Neutrophil (primary cell): Measurements from ENCODE around the gene NHERF1.

Source experiments
- H3K27ac ChIP-seq: fragments of 200-600 bp; sonication (generic); 2 replicates; pipeline ENCODE4 v1.5.1; 2016; ENCODE audit warnings: mild to moderate bottlenecking, moderate library complexity
- H3K27me3 ChIP-seq: fragments of 200-600 bp; sonication (generic); 2 replicates; pipeline ENCODE4 v1.6.0; 2016; ENCODE audit warnings: mild to moderate bottlenecking
- H3K36me3 ChIP-seq: fragments of 200-600 bp; sonication (generic); 2 replicates; pipeline ENCODE4 v1.5.1; 2017
- H3K4me1 ChIP-seq, 2 experiments: fragments of 200-600 bp in 1 of 2; sonication (generic) in 1 of 2; 1 replicate in 1 of 2; 2 replicates in 1 of 2; pipeline versions ENCODE4 v1.5.1 to v1.6.1; 2013 to 2016; ENCODE audit warnings: low read depth in 1 of 2, low read length in 1 of 2, mild to moderate bottlenecking in 1 of 2, moderate library complexity in 1 of 2; ENCODE audit not compliant: control insufficient read depth in 1 of 2, insufficient read depth in 1 of 2
- H3K4me3 ChIP-seq, 2 experiments: fragments of 200-600 bp in 1 of 2; sonication (generic) in 1 of 2; 1 replicate in 1 of 2; 2 replicates in 1 of 2; pipeline ENCODE4 v1.5.1; 2013 to 2016; ENCODE audit warnings: low read depth in 1 of 2, low read length in 1 of 2, mild to moderate bottlenecking in 1 of 2, moderate library complexity in 1 of 2
- H3K9me3 ChIP-seq: fragments of 200-600 bp; sonication (generic); 2 replicates; pipeline ENCODE4 v1.5.1; 2016
- TF ChIP-seq, protein P1 (sequence below): fragments of 200-600 bp; sonication (generic); IDR thresholded peaks from 2 replicates; pipeline ENCODE4 v1.5.1; 2016; ENCODE audit warnings: antibody characterized with exemption

The NHERF1 gene

DNA sequence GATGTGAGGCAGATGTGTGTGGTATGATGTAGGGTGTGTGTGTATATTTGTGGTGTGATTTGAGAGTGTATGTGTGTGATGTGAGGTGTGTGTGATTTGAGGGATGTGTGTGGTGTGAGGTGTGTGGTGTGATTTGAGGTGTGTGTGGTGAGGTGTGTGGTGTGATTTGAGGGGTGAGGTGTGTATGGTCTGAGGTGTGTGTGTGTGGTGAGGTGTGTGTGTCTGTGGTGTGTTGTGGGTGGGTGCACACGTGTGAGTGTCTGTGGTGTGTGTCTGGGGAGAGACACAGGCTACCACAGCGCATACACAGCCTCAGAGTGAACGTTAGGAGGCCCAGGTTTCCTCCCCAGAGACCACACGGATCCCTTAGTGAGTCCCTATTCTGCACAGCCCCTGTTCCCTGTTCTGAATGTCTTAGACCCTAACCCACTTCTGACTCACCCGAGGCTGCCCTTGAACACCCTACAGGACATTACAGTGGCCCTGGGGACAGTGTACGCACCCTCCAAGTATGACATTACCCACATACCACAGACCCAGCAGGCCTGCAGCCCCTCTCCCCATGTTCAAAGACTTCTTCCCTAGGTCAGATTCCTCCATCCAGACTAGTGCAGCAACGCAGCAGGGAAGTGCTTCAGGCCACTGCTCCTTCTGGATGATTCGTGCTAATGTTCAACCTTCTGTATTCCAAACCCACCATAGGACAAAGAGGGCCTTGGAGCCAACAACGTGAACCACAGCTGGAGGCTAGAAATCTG is 14.9 kb upstream of the NHERF1 start:
- Histone ChIP-seq H3K9me3 (no peaks in the 10 kb centered on the region), H3K4me3 (no peak overlapping the region), H3K27me3 (peaks cover 14% of the 10 kb centered on the region), H3K27ac (no peak overlapping the region), H3K4me1 (peaks cover 23 to 36% of the 10 kb centered on the region in 2 experiments), H3K36me3 (no peaks in the 10 kb centered on the region)
- TF ChIP-seq, protein P1, sequence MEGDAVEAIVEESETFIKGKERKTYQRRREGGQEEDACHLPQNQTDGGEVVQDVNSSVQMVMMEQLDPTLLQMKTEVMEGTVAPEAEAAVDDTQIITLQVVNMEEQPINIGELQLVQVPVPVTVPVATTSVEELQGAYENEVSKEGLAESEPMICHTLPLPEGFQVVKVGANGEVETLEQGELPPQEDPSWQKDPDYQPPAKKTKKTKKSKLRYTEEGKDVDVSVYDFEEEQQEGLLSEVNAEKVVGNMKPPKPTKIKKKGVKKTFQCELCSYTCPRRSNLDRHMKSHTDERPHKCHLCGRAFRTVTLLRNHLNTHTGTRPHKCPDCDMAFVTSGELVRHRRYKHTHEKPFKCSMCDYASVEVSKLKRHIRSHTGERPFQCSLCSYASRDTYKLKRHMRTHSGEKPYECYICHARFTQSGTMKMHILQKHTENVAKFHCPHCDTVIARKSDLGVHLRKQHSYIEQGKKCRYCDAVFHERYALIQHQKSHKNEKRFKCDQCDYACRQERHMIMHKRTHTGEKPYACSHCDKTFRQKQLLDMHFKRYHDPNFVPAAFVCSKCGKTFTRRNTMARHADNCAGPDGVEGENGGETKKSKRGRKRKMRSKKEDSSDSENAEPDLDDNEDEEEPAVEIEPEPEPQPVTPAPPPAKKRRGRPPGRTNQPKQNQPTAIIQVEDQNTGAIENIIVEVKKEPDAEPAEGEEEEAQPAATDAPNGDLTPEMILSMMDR = no peak

DNA sequence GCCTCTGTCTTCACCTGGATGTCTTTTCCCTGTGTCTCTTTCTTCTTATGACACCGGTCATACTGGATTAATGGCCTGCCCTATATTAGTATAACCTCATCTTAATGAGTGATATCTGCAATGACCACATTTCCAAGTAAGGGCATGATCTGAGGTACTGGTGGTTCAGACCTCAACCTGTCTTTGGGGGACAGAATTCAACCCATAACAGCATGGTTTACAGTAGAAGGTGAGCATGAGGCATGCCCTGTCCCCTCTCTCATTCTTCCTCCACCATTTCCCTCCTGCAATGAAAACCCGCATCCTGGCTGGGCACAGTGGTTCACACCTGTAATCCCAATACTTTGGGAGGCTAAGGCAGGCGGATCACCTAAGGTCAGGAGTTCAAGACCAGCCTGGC is 14.2 kb upstream of the NHERF1 start:
- Histone ChIP-seq H3K9me3 (no peaks in the 10 kb centered on the region), H3K27me3 (peaks cover 14% of the 10 kb centered on the region), H3K4me3 (no peak overlapping the region), H3K36me3 (no peaks in the 10 kb centered on the region), H3K27ac (no peak overlapping the region), H3K4me1 (peaks cover 30 to 43% of the 10 kb centered on the region in 2 experiments)
- TF ChIP-seq, protein P1 = no peak

DNA sequence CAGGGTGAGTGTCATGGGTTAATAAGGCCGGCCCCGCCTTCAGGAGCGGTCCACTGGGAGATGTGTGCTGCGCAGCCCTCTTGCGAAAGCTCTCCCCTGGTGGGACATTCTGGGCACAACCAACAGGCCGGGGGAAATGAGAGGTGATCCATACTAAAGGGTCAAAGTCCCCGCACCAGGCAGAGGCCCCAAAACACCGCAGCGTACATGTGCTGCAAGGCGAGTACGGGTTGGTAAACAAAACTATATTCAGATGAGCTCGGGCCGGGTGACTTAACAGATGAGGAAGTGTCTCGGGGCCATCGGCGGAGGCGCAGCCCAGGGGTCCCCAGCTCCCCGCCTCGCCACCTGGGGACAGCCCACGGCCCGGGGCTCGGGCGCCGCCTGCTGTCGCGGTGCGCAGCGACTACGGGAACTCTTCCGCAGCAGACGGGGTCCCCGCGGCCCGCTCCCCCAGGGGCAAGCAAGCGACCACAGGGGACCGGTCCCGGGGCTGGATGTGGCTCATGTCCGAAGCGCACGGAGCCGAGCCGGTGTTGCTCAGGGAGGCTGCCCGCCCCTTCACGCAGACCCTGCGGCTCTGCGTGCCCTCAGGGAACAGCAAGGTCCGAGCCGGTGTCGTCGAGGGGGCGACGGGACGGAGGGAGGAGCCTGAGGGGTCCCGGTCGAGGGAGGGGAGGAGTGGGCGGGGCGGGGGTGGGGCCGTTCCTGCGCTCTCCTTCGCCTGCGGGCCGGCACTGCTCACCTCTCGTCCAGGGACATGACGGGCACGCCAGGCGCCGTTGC is 11.7 kb upstream of the NHERF1 start, which contains the start of gene RAB37:
Gene RAB37, plus strand, starts transcription at position 744 of the 786 bp plus-strand sequence. Its CDS starts 17 bp downstream, at position 761.
- H3K27ac ChIP-seq = peak within 1 kb of the TSS; percentile 98
- peaks cover 4% of the 10 kb centered on the region for H3K36me3 ChIP-seq
- peaks cover 55 to 60% of the 10 kb centered on the region in 2 experiments for H3K4me1 ChIP-seq
- H3K27me3 ChIP-seq = no peaks in the 10 kb centered on the region
- no peaks in the 10 kb centered on the region for H3K9me3 ChIP-seq
- TF ChIP-seq, protein P1 = peak; percentile 76
- H3K4me3 ChIP-seq = peak within 1 kb of the TSS; percentile 82 to 89

DNA sequence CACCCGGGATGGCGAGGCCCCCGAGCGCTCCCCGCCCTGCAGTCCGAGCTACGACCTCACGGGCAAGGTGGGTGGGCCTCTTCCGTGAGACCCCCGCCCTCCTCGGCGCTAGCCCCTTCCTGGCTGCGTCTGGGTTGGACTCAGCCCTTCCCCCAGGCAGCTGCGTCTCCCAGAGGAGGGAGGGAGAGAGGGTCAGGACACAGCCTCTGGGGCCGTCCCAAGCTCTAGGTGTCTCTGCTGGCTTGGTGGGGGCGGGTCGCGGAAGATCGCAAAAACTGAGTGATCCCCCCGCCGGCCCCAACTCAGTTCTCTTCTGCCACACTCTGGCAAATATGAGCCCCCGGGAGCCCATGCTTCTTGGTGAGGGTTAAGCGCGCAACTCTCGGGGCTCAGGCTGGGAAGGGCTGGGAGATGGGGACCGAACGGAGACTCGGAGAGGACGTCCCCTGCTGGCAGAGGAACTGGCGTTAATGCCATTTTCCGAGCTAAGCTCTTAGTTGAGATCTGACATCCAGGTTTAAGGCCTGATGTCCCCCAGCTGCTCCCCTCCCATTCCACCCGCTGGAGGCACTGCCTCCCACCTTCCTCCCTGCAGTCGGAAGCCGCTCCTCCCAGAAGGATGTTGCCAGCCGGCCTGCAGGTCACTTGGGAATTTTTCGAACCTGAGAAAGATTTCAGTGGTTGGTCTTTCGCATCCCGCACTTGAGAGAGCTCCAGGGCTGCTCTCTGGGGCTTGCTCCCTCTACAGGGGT is 11.0 kb upstream of the NHERF1 start:
- H3K27ac ChIP-seq = peak overlapping the region; percentile 98
- peak overlapping the region; percentile 82 to 89 for H3K4me3 ChIP-seq
- H3K4me1 ChIP-seq = peaks cover 63 to 67% of the 10 kb centered on the region in 2 experiments

More for the DNA sequence above, 11.0 kb upstream of the NHERF1 start:
- TF ChIP-seq, protein P1 = no peak
- no peaks in the 10 kb centered on the region for H3K9me3 ChIP-seq
- H3K27me3 ChIP-seq = no peaks in the 10 kb centered on the region
- peaks cover 4% of the 10 kb centered on the region for H3K36me3 ChIP-seq
